HG02588 (cell line): Measurements from ENCODE around the gene RPS6KL1.

Experiments used
- ATAC-seq: cut with Tn5 transposase; IDR thresholded peaks from one replicate; pipeline ENCODE4 v1.9.1; 2021; ENCODE audit warnings: mild to moderate bottlenecking, moderate library complexity; ENCODE audit not compliant: unreplicated experiment

The RPS6KL1 gene

GRCh38 chr14:74952697-74953484 lies 29.8 kb upstream of the RPS6KL1 start:
- ATAC-seq, result no peak

- no peak for ATAC-seq
Measured at GRCh38 chr14:74952180-74952665, 29.2 kb upstream of the RPS6KL1 start.

- no peak for ATAC-seq
Measured at GRCh38 chr14:74951443-74952179, 28.6 kb upstream of the RPS6KL1 start.

- ATAC-seq, result no peak
Measured at GRCh38 chr14:74950795-74951442, 27.9 kb upstream of the RPS6KL1 start.

GRCh38 chr14:74949859-74950573 lies 27.0 kb upstream of the RPS6KL1 start:
- no peak for ATAC-seq

- ATAC-seq, result no peak
Measured at GRCh38 chr14:74949191-74949601, 26.1 kb upstream of the RPS6KL1 start.

- no peak for ATAC-seq
Measured at GRCh38 chr14:74948228-74949175, 25.4 kb upstream of the RPS6KL1 start.

- ATAC-seq, result no peak
Measured at GRCh38 chr14:74947353-74948227, 24.5 kb upstream of the RPS6KL1 start.

GRCh38 chr14:74946659-74947281 lies 23.7 kb upstream of the RPS6KL1 start:
- no peak for ATAC-seq

- peak; percentile 39 for ATAC-seq
Measured at GRCh38 chr14:74945852-74946658, 23.0 kb upstream of the RPS6KL1 start.

- ATAC-seq, result no peak
Measured at GRCh38 chr14:74945261-74945851, 22.3 kb upstream of the RPS6KL1 start.

GRCh38 chr14:74942608-74943007 lies 19.5 kb upstream of the RPS6KL1 start:
- ATAC-seq, result peak; percentile 32

GRCh38 chr14:74942181-74942580 lies 19.1 kb upstream of the RPS6KL1 start:
- ATAC-seq, result no peak

GRCh38 chr14:74941676-74942097 lies 18.6 kb upstream of the RPS6KL1 start:
- ATAC-seq, result peak; percentile 51

- no peak for ATAC-seq
Measured at GRCh38 chr14:74940956-74941565, 18.0 kb upstream of the RPS6KL1 start.
